Stimulated activated CD4-positive, alpha-beta T cell treated with anti-CD3 and anti-CD28 coated beads, Interleukin-1b, Interleukin-23, amount 100 ng/mL, for 4 hours (primary cell): ENCODE data around the gene ZBTB7C.

Experiments used
- DNase-seq, 2 donors: peaks; one replicate each; pipeline ENCODE4 v3.0.0-alpha.2; 2020; ENCODE audit warnings: low read depth in 2 of 2

ZBTB7C gene

DNA sequence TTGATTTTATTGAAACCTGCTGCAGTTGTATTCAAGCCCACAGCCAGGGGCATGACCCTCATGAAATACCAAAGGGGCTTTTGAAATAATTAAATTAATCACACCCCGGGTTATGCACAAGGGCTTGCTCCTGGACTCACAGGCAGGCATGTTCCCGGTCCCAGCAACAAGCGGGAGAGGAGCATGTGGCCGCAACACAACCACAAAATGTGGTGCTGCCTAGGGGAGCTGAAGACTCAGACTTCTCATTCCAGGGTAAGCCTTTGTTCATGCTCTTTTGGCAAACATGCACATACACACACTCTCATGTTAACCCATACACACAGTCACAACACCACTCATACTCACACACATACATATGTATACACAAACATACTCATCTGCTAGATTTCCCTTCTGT is 245.1 kb downstream of the ZBTB7C start:
- DNase-seq, result no peak

DNA sequence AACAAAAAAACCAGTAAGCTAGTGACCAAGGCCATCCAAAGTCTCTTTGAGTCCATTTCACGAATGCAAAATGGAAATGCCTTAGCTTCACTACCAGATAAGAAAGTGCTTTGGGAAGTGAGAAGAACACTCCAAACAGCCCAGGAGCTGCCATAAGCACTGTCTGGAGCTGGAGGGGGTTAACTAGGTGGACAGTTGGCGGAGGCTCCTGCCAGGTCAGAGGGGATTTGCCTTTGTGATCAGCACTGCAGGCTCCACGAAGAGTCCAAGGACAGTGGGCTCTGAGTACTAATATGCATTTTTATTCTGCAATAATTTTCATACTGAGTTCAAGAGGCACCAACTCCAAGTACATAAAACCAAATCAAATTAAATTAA is 245.5 kb downstream of the ZBTB7C start:
- no peak for DNase-seq

DNA sequence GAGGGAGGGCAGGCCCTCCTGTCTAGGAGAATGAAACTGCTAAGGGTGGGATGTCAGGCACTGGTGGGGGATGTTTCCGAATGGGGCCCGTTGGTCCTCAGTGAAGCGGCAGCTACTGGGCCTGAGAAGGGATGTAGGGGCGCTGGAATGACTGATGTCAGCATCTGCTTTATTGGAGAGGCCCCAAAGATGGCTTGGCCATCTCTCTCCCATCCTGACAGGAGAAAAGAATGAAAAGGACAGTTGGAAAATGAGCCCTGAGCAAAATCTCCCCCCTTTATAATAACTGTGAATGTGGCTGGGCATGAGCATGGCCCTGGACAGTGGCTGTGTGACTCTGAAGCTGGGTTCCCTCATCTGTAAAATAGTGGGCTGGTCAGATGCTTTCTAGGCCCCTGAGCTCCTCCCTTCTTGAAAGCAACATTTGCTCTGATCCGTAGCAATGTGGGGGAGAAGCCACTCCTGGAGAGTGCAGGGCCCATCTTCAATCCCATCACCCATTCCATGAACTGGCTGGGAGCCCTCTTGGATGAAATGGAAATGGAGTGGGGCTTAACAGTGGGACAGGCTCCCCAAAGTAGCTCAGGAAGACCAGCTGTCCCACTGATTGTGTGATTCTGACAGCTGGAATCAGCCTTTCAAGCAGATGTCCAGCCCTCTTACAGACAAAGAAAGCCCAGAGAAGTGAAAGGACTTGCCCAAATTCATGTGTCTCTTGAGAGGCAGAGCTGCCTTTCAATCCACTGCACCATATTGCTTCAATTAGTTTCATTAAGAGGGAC is 246.0 kb downstream of the ZBTB7C start:
- DNase-seq, result no peak

DNA sequence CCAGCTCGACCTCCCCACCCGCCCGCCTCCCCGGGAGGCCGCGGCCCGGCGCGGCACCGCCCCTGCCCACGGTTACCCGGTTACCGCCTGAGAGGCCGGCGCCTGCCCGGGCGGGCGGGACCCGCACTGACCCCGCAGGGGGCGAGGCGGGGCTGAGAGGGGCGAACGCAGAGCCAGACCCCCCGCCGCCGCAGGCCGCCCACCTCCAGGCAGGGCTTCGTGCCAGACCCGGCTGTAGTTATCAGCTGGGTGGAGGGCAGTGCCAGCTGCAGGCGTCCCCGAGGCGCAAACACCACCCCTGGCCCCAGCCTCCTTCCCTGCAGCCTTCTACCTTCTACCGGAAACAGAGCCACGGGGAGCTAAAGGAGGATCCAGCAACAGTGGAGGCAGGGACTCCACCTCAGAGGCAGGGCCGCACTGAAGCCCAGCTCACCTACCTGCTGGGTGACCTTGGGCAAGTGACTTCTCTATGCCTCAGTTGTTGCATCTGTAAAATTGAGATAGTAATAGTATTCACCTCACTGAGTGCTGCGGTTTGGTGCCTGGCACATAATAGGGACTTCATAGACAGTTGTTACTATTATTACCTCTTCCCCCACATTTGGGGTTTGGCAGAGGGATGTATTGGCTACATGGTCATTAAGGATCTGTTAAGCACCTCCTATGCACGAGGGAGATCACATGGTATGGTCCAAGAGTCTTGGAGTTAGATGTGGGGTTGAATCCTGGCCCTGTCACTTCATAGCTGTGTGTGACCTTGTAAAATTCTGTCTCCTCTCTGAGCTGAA is 247.1 kb downstream of the ZBTB7C start:
- DNase-seq, result no peak

DNA sequence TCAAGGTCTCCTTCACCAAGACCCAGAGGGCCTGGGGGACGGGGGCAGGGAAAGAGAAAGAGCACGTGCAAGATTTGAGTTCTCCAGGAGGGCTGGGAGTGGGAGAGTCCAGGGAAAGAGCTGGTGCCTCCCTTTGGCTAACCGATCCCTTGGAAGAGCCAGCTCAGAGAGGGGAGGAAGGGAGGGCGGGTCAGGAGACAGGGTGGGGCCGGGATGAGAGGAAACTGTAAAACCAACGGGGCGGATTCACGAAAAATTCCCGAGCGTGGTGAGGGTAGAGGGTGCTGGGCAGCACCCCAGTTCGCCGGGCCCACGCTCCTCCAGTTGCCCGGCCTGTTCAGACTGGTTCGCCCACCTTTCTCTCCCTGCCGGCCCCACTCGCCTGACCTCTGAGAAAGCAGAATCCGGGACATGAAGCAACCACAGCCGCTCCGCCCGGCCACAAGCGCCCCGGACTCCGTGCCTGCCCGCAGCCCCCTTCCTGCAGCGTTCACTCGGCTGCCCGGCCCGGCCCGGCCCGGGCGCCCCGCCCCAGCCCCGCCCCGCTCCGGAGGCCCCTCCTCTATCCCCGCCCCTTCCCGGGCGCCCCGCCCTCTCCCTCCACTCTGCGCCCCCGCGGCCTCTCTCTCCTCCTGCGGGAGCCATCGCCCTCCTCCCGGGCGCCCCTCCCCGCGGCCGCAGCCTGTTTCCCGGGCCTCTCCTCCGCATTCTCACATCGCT is 247.8 kb downstream of the ZBTB7C start:
- DNase-seq, result peak; percentile 55 to 59

DNA sequence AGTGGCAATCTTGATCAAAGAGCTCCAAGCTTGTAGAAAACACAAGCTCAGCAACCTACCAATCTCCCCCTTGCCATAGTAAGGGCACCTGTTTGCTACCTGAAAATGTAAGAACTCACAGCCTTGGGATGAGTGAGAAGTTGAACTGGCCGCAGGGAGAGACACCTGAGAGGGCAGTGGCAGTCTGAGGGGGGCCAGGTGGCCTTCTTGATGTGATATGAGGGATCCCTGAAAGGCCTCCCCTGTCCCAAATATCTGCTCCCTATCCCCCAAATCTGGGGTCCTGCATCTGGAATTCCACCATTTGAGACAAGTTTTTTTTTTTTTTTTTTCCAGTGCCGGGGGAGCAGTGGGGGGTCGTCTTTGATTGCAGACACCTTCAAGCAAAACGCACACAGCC is 248.6 kb downstream of the ZBTB7C start:
- no peak for DNase-seq

DNA sequence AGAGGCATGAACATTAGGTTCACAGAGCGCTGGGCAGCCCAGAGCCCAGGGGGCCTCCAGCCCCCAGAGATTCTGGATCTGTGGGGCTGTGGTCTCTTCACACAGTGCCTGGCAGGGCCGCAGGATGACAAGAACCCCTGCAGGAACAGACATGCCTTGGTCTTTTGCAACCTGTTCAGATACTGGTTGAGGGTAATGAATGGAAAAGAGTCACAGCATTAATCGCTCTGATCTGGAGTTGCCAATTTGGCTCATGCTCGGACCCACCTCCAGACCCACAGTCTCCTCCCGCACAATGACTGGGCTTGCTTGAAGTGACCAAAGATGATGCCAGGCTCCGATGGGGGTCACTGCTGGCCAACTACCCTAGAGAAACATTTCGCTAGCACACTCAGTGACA is 249.4 kb downstream of the ZBTB7C start:
- no peak for DNase-seq

DNA sequence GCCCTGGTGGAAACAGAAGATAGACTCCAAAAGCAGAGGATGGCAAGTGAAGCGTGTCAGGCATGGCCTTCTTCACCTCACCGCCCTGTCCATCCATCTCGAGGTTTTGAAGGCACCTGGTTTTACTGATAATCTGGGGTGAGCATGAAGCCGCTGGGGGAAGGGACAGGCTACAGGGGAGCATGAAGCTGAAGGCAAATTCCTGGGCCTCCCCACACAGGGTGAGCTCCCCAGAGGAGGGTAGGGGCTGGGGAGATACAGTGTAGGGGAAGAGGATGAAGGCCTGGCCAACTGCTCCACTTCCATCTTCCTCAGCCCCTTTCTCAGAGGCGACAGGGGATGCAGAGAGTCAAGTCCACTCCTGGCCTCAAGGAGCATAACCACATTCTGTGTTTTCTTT is 250.5 kb downstream of the ZBTB7C start:
- no peak for DNase-seq

DNA sequence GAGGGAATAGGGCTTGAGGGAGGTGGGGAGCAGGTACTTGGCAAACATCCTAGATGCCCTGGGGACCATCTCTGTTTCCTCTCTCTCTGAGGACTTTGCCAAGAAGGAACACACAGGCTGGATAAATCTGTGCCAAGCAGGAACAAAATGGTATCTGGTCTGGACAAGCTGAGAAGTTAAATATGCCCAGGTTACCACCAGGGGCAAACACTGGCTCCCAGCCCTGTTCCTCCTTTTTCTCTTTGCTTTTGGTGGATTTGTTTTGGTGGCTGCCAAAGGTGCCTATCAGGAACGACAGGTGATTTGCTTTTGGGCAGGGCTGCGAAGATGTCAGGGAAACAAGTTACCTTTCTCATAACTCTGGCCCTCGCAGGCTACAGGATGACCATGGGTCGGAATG is 251.2 kb downstream of the ZBTB7C start:
- DNase-seq, result no peak

DNA sequence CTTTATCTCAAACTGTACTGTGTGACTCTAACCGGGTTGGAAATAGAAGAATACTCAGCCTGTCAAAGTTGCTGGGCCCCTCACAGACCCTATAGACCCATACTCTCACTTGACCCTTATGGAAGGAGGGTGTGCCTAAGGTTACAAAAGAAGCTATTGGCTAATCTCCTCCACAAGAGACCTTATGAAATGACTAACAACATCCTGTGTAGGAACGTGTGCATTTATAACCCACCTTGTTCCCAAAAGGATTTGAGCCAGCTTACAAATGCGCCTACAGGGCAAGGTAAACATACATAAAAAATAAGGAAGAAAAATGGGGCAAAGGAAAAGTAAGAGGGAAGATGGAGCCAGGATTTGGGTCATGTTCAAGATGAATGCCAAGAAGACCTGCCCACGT is 253.3 kb downstream of the ZBTB7C start:
- DNase-seq, result no peak

DNA sequence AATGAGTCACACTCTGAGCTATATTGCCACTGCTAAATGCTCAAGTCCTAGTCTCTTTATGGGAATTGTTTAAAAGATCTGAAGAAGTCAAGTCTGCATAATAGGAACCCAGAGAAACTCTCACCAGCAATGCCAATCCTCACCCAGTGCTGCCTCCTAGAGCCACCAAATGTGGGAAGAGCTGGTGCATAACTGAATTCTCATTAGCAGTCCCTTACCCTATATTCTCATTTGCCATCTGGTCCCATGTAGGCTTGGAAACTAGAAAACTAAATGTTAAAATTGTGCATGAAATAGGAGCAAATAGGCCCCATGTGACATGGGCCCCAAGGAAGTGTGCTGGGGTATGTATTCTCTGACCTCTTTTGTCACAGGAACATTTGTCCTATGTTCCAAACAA is 254.4 kb downstream of the ZBTB7C start:
- no peak for DNase-seq

DNA sequence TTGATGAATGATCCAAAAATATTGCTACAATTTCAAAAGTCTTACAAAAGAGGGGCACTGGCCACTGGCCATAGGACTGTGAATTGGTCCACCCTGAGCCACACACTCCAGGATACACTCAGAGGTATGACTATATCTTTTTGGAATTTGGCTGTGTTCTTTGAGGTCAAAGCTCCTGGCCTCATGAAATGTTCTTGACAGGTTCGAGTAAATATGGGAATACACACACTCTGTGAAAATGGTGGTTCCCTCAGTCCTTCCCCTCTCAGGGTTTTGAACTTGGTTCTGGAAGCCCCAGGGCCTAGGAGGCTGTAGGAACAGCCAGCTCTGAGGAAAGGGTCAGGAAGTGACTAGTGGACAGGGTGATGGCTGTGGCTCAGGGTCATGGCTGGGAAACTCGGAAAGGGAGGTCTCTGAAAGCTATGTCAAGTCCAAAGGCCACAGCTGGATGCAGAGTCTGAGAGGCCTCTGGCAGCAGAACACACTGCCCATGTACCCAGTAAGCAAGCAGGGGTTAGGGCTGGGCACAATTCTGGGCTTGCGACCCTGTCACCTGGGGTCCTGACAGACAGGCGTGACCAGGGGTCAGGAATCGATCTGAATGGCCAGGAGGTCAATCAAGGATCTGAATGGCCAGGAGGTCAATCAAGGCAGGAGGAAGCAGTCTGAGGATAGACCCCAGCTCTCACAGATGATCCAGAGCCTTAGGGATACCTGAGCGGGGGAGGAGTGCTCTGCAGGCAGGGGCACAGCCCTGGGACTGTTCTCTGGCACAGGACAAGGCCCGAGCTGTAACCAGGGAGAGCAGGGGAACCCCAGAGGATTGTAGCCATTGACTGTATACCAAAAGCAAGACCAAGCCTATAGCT is 255.3 kb downstream of the ZBTB7C start:
- no peak for DNase-seq

DNA sequence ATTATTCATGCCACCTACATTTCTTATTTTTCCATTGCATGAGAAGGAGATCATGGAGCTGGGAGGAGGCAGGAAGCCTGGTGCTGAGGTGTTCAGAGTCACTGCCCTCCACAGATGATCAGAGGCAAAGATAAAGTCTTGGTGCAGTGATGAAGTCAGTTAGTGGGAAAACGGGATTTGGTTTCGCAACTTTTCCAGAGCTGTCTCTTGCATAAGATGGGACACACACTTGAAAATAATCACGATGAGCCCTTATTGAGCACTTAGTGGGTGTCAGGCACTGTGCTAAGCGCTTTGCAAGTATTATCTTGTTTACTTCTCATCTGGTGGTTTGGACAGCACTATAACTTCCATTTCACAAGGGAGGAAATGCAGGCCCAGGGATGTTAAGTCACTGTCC is 256.6 kb downstream of the ZBTB7C start:
- no peak for DNase-seq

DNA sequence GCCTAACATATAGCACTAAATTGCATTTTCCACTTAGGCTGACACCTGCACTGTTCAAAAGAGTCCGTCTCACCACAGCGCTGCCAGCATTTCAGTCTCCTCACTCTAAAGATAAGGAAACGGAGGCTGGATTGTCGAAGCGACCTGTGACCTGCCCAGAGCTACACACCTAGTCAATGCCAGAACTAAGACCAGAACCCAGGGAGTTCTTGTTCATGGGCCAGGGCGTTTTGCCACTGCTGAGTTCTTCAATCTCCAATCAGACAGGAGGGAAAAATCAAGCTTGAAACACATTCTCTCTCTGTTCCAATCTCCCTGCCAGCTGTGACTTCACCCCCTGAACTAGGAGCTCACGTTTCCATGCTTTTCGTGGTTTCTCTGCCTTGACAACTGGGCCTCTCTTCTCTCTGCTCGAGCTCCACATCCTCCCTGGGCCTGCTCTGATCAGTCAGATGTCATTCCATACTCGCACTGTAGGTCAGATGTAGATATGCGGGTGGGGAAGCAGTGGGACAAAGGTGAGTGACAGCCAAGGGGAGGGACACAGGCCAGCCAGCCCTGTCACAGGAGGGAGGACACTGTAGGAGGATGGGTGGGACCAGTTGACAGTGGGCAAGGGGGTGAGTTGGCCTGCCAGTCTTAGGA is 257.6 kb downstream of the ZBTB7C start:
- no peak for DNase-seq

DNA sequence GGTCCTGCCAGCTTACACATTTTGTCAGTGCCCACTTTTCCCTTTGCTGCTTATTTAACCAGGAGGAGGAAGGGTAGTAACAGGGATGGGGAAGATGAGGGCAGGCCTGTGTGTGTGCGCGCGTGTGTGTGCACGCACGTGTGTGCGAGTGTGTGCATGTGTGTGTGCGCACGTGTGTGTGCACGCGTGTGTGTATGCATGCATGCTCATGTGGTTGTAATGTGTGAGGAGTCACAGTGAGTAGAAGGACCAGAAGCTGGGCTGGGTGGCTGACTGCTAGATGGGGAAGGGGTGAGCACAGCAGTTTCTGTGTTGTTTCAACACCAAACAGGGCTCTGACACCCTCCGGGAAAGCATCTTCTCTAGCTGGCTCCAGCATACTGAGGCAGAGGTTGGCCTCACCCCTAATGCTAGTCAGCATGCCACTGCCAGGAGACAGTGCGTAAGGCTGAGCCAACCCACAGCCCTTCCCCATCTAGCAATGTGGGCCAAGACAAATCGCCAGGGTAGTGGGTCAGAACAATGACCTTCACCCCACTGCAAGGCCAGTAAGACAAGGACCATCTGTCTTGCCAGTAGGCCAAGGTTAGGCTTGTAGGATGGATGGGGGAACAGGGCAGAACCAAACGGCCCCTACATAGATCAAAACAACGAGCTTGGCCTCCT is 260.0 kb downstream of the ZBTB7C start:
- no peak for DNase-seq

DNA sequence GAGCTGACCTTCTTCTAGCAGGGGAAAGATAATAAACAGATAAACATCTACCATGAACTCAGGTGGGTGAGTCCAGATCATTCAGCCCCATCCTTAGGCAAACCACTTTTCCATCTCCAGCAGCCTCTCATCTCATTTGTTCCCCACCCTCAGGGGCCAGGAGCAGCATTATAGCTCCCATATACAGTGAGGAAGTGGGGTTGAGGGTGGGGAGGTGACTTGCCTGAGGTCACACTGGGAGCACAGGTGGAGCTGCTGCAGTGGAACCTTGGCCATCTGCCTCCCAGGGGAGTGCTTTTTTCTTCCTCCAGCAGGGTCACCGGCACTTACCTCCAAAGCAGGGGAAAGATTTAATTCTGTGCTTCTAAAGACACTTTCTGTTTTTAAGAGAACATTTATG is 266.2 kb downstream of the ZBTB7C start:
- DNase-seq, result no peak

DNA sequence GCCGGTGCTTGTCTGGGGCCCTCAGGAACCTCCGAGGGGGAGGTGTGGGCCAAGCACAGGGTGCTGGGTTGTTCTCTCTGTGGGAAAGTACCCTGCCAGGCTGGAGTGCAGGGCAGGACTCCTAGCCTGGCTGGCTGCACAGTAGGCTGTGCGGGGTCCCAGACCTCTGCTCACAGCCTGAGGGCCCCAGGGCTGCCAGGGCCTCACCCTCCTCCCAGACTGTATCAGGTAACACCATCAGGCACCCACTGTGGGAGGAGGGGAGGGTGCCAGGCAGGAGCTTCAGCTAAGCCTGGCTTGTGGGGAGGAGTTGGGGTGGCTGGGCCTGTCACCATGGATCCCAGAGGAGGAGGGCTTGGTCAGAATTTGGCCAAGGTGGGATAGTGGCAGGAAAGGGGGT is 266.8 kb downstream of the ZBTB7C start:
- no peak for DNase-seq

DNA sequence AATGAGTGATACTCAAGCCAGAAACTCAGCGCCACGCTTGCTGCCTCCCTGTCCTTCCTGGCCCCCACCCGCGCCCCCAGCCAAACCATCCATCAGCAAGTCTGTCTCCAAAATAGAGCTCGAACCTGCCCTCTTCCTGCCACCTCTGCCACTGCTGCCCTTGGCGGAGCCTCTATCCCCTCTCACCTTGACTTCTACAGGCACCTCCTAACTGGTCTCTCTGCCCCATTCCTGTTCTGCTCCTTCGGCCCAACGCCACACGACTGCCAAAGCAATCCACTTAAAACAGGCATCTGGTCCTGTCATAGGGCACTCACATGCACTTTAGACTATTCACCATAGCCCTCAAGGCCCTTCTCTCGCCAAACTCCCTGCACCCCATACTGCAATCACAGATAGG is 268.5 kb downstream of the ZBTB7C start:
- DNase-seq, result no peak

DNA sequence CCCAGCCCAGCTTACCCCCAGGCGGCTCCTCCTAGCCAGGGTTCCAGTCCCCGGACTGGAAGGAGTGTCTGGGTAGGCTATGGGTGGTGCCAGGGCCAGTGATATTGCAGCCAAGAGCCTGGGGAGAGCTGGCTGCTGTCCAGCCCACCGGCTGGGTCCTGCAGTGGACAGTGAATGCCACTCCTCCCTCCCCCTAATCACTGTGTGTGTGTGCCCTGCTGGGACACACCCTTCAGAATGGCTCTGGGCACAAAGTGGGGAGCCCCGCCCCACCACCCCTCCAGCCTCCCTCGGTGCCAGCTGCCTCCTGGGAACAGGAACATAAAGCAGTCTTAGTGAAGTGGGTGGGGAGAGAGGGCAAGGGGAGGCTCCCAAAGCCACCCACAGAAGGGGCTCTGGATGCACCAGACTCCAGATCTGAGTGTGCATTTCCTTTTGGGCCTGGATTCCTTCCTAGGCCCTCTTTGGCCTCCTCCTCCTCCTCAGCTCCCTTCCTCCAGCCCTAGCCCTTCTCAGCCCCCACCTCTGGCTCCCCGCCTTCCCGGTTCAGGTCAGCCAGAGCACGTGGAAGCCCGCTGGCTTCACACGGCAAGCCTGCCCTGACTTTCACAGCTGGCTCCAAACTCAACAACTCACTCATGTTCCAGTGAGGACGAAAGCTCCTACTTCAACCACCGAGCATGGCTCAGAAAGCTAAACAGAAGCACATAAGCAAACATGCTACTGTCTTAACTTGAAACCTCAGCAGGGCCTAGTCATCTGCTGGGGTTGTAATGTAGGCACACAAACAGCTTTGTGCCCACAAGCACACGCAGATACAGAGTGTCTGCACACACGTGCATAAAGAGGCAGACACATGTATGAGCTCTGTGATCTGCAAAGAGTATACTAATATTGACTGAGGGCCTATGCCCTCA is 269.5 kb downstream of the ZBTB7C start:
- no peak for DNase-seq
